Mesendoderm (in vitro differentiated cells): ENCODE data around the gene MINPP1.

Experiments used
- DNase-seq: peaks from one replicate; pipeline ENCODE4 v3.0.0; 2013
- H2AK5ac ChIP-seq: 2 replicates; pipeline ENCODE4 v1.6.1; 2013; ENCODE audit warnings: low read length, inconsistent platforms
- H2BK120ac ChIP-seq: 2 replicates; pipeline ENCODE4 v1.6.1; 2013; ENCODE audit warnings: low read depth, mild to moderate bottlenecking, low read length, moderate library complexity, mixed read lengths
- H2BK15ac ChIP-seq: replicated peaks from 2 replicates; pipeline ENCODE4 v1.6.1; 2013; ENCODE audit warnings: low read depth, mild to moderate bottlenecking, moderate library complexity
- H2BK5ac ChIP-seq: 2 replicates; pipeline ENCODE4 v1.6.1; 2013; ENCODE audit warnings: low read length, inconsistent platforms
- H3K18ac ChIP-seq: 2 replicates; pipeline ENCODE4 v1.6.1; 2013; ENCODE audit warnings: mild to moderate bottlenecking, low read length, mixed read lengths
- H3K23ac ChIP-seq: one replicate; pipeline ENCODE4 v1.6.1; 2013; ENCODE audit warnings: low read length
- H3K27ac ChIP-seq: 2 replicates; pipeline ENCODE4 v1.5.1; 2013; ENCODE audit warnings: low read depth, mild to moderate bottlenecking, inconsistent platforms, low read length, moderate library complexity
- H3K27me3 ChIP-seq: 2 replicates; pipeline ENCODE4 v1.6.1; 2013; ENCODE audit warnings: low read length, control low read depth, mild to moderate bottlenecking, inconsistent platforms; ENCODE audit not compliant: insufficient read depth, poor library complexity
- H3K36me3 ChIP-seq: 2 replicates; pipeline ENCODE4 v1.6.1; 2013; ENCODE audit warnings: low read length, inconsistent platforms; ENCODE audit not compliant: control insufficient read depth, insufficient read depth
- H3K4ac ChIP-seq: one replicate; pipeline ENCODE4 v1.6.1; 2013; ENCODE audit warnings: low read depth, mild to moderate bottlenecking, low read length, moderate library complexity
- H3K4me1 ChIP-seq: 2 replicates; pipeline ENCODE4 v1.6.1; 2013; ENCODE audit warnings: low read depth, low read length, inconsistent platforms; ENCODE audit not compliant: control insufficient read depth
- H3K4me2 ChIP-seq: 2 replicates; pipeline ENCODE4 v1.6.1; 2013; ENCODE audit warnings: low read length
- H3K4me3 ChIP-seq: 2 replicates; pipeline ENCODE4 v1.5.1; 2013; ENCODE audit warnings: mild to moderate bottlenecking, low read length
- H3K56ac ChIP-seq: one replicate; pipeline ENCODE4 v1.6.1; 2013; ENCODE audit warnings: low read length
- H3K79me1 ChIP-seq: 2 replicates; pipeline ENCODE4 v1.6.1; 2013; ENCODE audit warnings: low read length, inconsistent platforms
- H3K79me2 ChIP-seq: 2 replicates; pipeline ENCODE4 v1.6.1; 2013; ENCODE audit warnings: mild to moderate bottlenecking, low read length; ENCODE audit not compliant: control insufficient read depth, insufficient read depth
- H3K9ac ChIP-seq: 2 replicates; pipeline ENCODE4 v1.6.1; 2013; ENCODE audit warnings: low read length, inconsistent platforms
- H4K5ac ChIP-seq: one replicate; pipeline ENCODE4 v1.6.1; 2013; ENCODE audit warnings: low read length
- H4K8ac ChIP-seq: one replicate; pipeline ENCODE4 v1.6.1; 2013; ENCODE audit warnings: low read depth, mild to moderate bottlenecking, control low read depth, low read length, moderate library complexity
- WGBS: extraction: QIAGEN DNeasy Blood & Tissue Kit; methylation state at CpG from one replicate; pipeline ENCODE4 v1.1.7; 2013; ENCODE audit warnings: low lambda C conversion rate, missing lambda C conversion rate; ENCODE audit not compliant: insufficient coverage; ENCODE audit errors: extremely low coverage; 5-methylcytosine and 5-hydroxymethylcytosine counted together

Gene MINPP1

DNA sequence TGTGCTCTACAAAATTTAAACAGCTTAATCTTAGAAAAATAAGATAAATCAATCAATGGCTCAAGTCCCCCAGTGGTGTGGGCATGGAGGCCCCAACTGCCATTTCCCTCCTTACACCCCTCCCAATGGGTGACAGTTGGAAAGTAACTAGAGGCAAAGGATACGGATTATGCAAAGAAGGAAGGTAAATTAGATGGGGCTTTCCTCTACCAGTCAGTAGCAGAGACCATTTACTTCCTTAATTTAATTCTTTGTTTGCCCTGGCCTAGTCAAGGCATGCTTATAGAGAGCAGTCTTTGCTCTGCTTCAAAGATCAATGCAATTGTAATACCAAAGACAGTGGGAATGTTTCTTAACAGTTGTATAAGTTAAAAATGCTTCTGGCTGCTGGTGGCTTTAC lies 91.7 kb downstream of the MINPP1 start:
- no peak overlapping the region for H2BK120ac ChIP-seq
- no peak overlapping the region for H4K8ac ChIP-seq
- H3K4me1 ChIP-seq = no peaks in the 10 kb centered on the region
- no peak for DNase-seq
- no peak overlapping the region for H3K4me2 ChIP-seq
- H3K27me3 ChIP-seq = no peaks in the 10 kb centered on the region
- no peaks in the 10 kb centered on the region for H3K79me1 ChIP-seq
- H3K18ac ChIP-seq = no peak overlapping the region
- no CpG with 5 or more reads among the region's 1 CpG for WGBS
- no peak overlapping the region for H2BK5ac ChIP-seq
- no peaks in the 10 kb centered on the region for H3K79me2 ChIP-seq
- H3K56ac ChIP-seq = no peak overlapping the region
- no peak overlapping the region for H3K27ac ChIP-seq
- H3K4me3 ChIP-seq = no peak overlapping the region
- H2AK5ac ChIP-seq = no peak overlapping the region
- H3K23ac ChIP-seq = no peak overlapping the region
- no peaks in the 10 kb centered on the region for H3K36me3 ChIP-seq
- H3K4ac ChIP-seq = no peak overlapping the region
- no peak overlapping the region for H4K5ac ChIP-seq
- no peak overlapping the region for H3K9ac ChIP-seq
- no peak overlapping the region for H2BK15ac ChIP-seq

DNA sequence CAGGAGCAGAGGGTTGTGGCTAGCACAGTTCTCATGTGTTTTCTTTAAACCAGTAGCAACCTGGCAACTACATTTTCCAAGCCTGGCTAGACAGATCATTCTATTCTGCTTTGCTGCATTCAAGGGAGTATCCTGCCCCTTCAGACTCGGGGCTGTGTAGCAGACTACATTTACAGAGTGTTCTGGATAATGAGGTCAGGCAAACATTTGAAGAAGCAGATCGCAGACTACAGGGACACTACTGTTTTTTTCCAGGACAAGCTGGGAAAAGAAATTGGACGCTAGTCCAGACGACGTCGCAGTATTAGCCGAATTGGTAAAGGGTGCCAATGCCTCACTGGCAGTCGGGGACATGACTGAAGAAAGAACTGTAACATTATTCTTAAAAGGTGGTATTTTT lies 94.0 kb downstream of the MINPP1 start:
- Histone ChIP-seq H2BK15ac (no peak overlapping the region), H2AK5ac (no peak overlapping the region), H2BK5ac (no peak overlapping the region), H4K8ac (no peak overlapping the region), H3K27me3 (no peaks in the 10 kb centered on the region), H3K56ac (no peak overlapping the region), H3K79me2 (no peaks in the 10 kb centered on the region), H3K23ac (no peak overlapping the region), H3K27ac (no peak overlapping the region), H3K79me1 (no peaks in the 10 kb centered on the region), H2BK120ac (no peak overlapping the region), H3K18ac (no peak overlapping the region), H3K4me2 (no peak overlapping the region), H3K36me3 (no peaks in the 10 kb centered on the region), H3K9ac (no peak overlapping the region), H3K4me1 (no peaks in the 10 kb centered on the region), H3K4ac (no peak overlapping the region), H4K5ac (no peak overlapping the region), H3K4me3 (no peak overlapping the region)
- no CpG with 5 or more reads among the region's 8 CpGs for WGBS
- DNase-seq = no peak

GRCh38 chr10:87600581-87600980 lies 95.9 kb downstream of the MINPP1 start:
- no peaks in the 10 kb centered on the region for H3K36me3 ChIP-seq
- no peaks in the 10 kb centered on the region for H3K27me3 ChIP-seq
- no peak for DNase-seq
- no peak overlapping the region for H2BK5ac ChIP-seq
- H3K4me2 ChIP-seq = no peak overlapping the region
- H4K5ac ChIP-seq = no peak overlapping the region
- no peak overlapping the region for H2BK120ac ChIP-seq
- no CpG with 5 or more reads among the region's 1 CpG for WGBS
- H3K27ac ChIP-seq = no peak overlapping the region
- H3K4me1 ChIP-seq = no peaks in the 10 kb centered on the region
- no peaks in the 10 kb centered on the region for H3K79me2 ChIP-seq
- H2AK5ac ChIP-seq = no peak overlapping the region
- H4K8ac ChIP-seq = no peak overlapping the region
- H3K4me3 ChIP-seq = no peak overlapping the region
- H3K18ac ChIP-seq = no peak overlapping the region
- H3K79me1 ChIP-seq = no peaks in the 10 kb centered on the region
- no peak overlapping the region for H3K4ac ChIP-seq
- no peak overlapping the region for H3K9ac ChIP-seq
- H2BK15ac ChIP-seq = no peak overlapping the region
- H3K56ac ChIP-seq = no peak overlapping the region
- H3K23ac ChIP-seq = no peak overlapping the region
